Ishikawa (cell line): Measurements from ENCODE around the gene ARHGEF26.

Experiments used
- CEBPB ChIP-seq: IDR thresholded peaks from 2 replicates; pipeline ENCODE4 v1.6.1; 2012
- CREB1 ChIP-seq: IDR thresholded peaks from 2 replicates; pipeline ENCODE4 v1.6.1; 2012; ENCODE audit warnings: low read depth
- EGR1 ChIP-seq: IDR thresholded peaks from 2 replicates; pipeline ENCODE4 v1.6.1; 2012
- EP300 ChIP-seq: IDR thresholded peaks from 2 replicates; pipeline ENCODE4 v1.6.1; 2012; ENCODE audit warnings: borderline replicate concordance
- FOXM1 ChIP-seq: IDR thresholded peaks from 2 replicates; pipeline ENCODE4 v1.6.1; 2012; ENCODE audit warnings: low read depth, borderline replicate concordance
- MAX ChIP-seq: IDR thresholded peaks from 2 replicates; pipeline ENCODE4 v1.6.1; 2012
- NFIC ChIP-seq: IDR thresholded peaks from 2 replicates; pipeline ENCODE4 v1.6.1; 2012
- RAD21 ChIP-seq: IDR thresholded peaks from 2 replicates; pipeline ENCODE4 v1.6.1; 2012; ENCODE audit warnings: low read depth
- REST ChIP-seq: IDR thresholded peaks from 2 replicates; pipeline ENCODE4 v1.6.1; 2012; ENCODE audit warnings: low read depth, mild to moderate bottlenecking
- TAF1 ChIP-seq: IDR thresholded peaks from 2 replicates; pipeline ENCODE4 v1.6.1; 2012; ENCODE audit warnings: low read depth, mild to moderate bottlenecking
- TCF12 ChIP-seq: IDR thresholded peaks from 2 replicates; pipeline ENCODE4 v1.6.1; 2012; ENCODE audit warnings: low read depth
- TEAD4 ChIP-seq: IDR thresholded peaks from 2 replicates; pipeline ENCODE4 v1.6.1; 2012
- YY1 ChIP-seq: IDR thresholded peaks from 2 replicates; pipeline ENCODE4 v1.6.1; 2012; ENCODE audit warnings: low read depth
- ZBTB7A ChIP-seq: IDR thresholded peaks from 2 replicates; pipeline ENCODE4 v1.6.1; 2012; ENCODE audit warnings: low read depth
- TF ChIP-seq, protein P1 (sequence below): IDR thresholded peaks from 2 replicates; pipeline ENCODE4 v1.6.1; 2012

ARHGEF26 gene

GRCh38 chr3:154115332-154115731 is 5.9 kb upstream of the ARHGEF26 start:
- no peak for TF ChIP-seq EP300
- TF ChIP-seq FOXM1, result no peak
- TF ChIP-seq REST, result no peak
- TF ChIP-seq ZBTB7A, result no peak
- TF ChIP-seq TEAD4, result no peak
- TF ChIP-seq MAX, result no peak

GRCh38 chr3:154119951-154120350 is 1.2 kb upstream of the ARHGEF26 start:
- TF ChIP-seq MAX (no peak), EGR1 (no peak), TEAD4 (no peak), ZBTB7A (no peak)

DNA sequence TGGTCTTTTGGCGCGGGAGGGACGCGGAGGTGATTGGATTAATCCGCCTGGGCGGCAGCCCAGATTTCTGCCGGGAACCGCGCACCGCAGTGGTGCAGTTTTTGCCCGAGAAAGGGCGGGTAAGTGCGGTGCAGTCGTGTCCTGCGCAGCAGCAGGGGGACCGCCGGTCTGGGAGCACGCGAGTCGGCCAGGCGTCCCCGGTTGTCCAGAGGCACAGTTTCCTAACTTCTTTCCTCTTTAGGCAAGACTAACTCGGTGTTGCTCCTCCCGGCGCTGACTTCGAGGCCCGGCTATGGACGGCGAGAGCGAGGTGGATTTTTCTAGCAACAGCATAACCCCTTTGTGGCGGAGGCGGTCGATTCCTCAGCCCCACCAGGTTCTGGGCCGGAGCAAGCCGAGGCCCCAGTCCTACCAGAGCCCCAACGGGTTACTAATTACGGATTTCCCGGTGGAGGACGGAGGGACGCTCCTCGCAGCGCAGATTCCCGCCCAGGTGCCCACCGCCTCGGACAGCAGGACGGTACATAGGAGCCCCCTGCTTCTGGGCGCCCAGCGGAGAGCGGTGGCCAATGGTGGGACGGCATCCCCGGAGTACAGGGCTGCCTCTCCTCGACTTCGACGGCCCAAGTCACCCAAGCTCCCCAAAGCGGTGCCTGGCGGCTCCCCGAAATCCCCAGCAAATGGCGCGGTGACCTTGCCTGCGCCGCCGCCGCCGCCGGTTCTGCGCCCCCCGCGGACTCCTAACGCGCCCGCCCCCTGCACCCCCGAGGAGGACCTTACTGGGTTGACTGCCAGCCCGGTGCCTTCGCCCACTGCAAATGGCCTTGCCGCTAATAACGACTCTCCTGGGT is 736 bp downstream of the ARHGEF26 start:
- TF ChIP-seq ZBTB7A, result no peak
- TF ChIP-seq TAF1, result no peak
- peak; percentile 80 for TF ChIP-seq MAX
- no peak for TF ChIP-seq TCF12

- TF ChIP-seq YY1 (no peak), TAF1 (no peak), TEAD4 (no peak), RAD21 (no peak), NFIC (no peak), EP300 (no peak), CEBPB (no peak)
These were observed 1.3 kb downstream of the ARHGEF26 start for GRCh38 chr3:154122552-154122911.

DNA sequence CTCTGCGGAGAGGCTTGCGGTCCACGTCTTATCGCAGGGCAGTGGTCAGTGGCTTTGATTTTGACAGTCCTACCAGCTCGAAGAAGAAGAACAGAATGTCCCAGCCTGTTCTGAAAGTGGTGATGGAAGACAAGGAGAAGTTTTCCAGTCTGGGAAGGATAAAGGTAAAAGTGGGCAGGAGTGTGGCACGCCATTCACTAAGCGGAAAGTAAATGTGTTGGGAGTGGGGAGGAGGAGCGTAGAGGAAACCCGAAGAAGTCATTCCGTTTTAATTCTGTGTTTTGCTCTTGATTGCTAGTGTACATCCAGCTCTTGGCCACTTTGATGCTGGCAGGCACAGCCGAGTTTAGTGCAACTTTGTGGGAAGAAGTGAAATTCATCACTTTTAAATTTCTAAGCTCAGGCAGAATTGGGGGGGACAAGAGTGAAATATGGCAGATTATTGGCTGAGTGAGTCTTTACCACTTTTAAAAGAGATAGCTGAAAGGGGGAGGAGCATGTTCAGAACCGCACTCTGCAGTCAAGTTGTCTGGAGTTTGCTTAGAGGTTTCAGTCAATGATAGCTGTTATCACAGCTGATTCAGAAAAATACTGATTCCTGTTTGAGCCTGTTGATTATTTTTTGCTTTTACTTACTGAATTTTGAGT is 1.8 kb downstream of the ARHGEF26 start:
- TF ChIP-seq YY1 (no peak), EP300 (no peak), TAF1 (no peak), RAD21 (no peak), NFIC (no peak), REST (no peak), ZBTB7A (no peak), MAX (no peak), CEBPB (no peak), CREB1 (no peak), TCF12 (no peak), TEAD4 (no peak), FOXM1 (no peak), EGR1 (no peak)
- TF ChIP-seq, protein P1, sequence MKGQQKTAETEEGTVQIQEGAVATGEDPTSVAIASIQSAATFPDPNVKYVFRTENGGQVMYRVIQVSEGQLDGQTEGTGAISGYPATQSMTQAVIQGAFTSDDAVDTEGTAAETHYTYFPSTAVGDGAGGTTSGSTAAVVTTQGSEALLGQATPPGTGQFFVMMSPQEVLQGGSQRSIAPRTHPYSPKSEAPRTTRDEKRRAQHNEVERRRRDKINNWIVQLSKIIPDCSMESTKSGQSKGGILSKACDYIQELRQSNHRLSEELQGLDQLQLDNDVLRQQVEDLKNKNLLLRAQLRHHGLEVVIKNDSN, result no peak

GRCh38 chr3:154123906-154124305 is 2.7 kb downstream of the ARHGEF26 start:
- TF ChIP-seq FOXM1 (no peak), MAX (no peak), EGR1 (no peak), TCF12 (no peak), RAD21 (no peak), TAF1 (no peak), ZBTB7A (no peak), CREB1 (no peak), NFIC (no peak), YY1 (no peak), REST (no peak)
- TF ChIP-seq, protein P1, result no peak
